GM18502 (cell line): ENCODE measurements around the gene CCM2.

Experiments used
- ATAC-seq: cut with Tn5 transposase; IDR thresholded peaks from one replicate; pipeline ENCODE4 v1.9.1; 2021; ENCODE audit warnings: mild to moderate bottlenecking; ENCODE audit not compliant: unreplicated experiment, poor library complexity

CCM2 gene

DNA sequence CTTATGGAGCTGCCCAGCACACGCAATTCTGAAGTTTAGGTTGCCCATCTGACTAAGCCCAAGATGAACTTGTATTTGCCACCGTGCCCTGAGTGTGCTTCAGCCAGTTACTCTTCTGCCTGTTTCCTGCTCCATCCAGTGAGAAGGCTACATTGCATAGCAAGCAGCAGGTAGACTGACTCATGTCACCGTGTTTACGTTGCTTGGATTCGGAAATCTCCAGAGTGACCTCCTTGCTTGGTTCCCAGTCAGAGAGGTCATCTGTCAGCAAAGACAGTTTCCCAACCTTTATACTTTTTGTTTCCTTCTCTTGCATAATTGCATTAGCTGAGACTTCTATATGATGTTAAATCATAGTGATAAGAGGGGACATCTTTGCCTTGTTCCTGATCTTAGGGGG lies 57.9 kb downstream of the CCM2 start:
- no peak for ATAC-seq

DNA sequence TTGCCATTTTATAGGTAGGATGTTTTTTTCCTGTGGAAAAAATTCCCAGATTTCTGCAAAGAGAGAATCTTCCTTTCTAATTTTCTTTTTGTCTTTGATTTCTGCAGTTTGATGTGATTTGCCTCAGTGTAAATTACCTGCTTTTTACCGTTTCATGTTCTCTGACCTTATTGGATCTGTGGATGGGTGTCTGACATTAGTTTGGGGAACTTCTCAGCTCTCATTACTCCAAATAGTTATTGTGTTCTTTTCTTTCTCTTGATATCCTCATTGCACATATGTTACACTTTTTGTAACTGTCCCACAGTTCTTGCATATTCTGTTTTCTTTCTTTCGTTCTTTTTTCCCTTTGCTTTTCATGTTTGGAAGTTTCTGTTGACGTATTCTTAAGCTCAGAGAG lies 60.3 kb downstream of the CCM2 start:
- ATAC-seq = no peak

DNA sequence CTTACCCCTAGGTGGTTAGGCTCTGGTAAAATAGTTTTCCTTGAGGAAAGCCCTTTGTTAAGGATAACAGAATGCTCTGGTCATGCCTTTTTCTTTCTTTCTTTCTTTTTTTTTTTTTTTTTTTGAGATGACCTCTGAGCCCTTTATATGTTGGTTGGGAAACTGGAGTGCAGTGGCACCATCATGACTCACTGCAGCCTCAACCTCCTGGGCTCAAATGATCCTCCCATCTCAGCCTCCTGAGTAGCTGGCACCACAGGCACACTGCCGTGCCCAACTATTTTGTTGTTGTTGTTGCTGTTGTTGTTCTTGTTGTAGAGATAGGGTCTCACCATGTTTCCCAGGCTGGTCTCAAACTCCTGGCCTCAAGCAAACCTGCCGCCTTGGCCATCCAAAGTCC lies 61.4 kb downstream of the CCM2 start:
- ATAC-seq = no peak

GRCh38 chr7:45061806-45062425 lies 61.9 kb downstream of the CCM2 start:
- ATAC-seq = no peak

GRCh38 chr7:45064047-45064725 lies 64.2 kb downstream of the CCM2 start:
- no peak for ATAC-seq

DNA sequence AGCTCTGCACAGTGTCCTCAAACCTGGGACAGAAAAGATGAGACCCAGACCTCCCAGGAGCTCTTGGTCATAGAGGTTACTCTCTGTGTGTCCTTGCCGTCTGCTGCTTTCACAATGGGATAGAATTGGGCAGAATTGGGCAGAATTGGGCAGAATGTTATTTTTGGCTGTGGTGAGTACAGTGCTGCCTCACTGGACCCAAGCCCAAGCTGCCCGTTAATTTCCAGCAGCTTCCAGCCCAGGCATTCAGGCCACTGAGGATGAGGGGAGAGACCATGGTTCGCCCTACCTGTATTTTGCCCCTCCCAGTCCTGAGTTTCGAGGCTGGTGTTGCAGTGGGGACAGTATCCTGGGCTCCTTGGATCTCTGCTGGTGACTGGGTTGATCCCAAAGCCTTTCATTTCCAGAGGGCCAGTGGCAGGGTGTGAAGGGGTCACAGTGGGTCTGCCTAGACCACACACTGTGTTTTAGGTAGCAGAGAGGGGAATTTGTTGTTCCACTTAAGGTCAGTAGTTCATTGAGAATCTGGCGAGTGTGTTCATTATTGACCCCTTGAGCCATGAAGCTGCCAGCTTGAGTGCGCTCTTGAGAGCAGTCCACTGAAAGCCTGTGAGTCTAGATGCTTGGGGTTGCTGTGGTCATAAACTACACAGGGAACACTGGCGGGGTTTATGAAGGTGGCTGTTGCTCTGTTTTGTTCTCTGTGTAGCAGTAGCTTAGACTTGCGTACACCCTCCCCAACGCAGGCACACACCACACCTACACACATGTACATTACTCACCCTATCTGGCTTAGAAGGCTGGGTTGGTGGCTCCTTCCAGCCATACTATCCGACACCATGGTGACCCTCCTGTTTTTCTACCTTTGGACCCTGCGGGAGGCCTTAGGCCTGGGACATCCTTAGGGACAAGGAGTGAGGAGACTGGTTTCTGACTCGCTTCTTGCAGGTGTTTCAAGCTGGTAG lies 65.3 kb downstream of the CCM2 start:
- no peak for ATAC-seq

- ATAC-seq = no peak
These were observed 66.4 kb downstream of the CCM2 start for GRCh38 chr7:45066409-45066808.

- no peak for ATAC-seq
These were observed 67.6 kb downstream of the CCM2 start for GRCh38 chr7:45067582-45067981.

DNA sequence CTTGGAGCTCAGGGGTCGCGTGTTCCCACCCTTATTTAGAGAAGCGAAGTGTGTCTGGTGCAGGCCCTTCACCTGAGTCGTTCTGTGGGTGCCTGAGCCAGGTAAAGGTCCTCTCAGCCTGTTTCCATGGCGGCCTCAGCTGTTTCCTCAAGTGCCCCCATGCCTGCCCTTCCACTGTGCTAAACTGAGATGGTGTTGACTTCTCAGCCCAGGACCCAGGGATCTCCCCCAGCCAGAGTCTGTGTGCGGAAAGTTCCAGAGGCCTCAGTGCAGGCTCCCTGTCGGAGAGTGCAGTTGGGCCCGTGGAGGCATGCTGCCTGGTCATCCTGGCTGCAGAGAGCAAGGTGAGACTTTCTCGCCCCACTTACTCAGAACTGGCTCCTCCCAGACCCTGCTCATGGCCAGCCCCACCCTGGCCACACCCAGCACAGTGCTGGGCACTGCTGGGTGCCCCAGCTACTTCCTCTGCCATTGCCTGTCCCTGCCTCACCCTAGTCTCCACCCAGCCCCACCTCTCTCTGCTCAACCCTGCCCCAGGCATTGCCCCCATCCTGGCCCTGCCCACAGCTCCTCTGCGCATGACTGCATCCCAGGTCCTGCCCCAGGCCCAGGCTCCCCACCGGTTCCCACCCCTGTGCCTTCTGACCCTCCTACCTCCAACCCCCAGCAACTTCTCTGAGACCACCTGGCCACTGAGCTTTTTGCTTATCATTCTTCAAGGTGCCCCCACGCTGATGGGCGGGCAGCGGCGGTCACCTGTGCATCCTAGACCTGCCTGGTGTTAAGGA lies 68.4 kb downstream of the CCM2 start:
- no peak for ATAC-seq

DNA sequence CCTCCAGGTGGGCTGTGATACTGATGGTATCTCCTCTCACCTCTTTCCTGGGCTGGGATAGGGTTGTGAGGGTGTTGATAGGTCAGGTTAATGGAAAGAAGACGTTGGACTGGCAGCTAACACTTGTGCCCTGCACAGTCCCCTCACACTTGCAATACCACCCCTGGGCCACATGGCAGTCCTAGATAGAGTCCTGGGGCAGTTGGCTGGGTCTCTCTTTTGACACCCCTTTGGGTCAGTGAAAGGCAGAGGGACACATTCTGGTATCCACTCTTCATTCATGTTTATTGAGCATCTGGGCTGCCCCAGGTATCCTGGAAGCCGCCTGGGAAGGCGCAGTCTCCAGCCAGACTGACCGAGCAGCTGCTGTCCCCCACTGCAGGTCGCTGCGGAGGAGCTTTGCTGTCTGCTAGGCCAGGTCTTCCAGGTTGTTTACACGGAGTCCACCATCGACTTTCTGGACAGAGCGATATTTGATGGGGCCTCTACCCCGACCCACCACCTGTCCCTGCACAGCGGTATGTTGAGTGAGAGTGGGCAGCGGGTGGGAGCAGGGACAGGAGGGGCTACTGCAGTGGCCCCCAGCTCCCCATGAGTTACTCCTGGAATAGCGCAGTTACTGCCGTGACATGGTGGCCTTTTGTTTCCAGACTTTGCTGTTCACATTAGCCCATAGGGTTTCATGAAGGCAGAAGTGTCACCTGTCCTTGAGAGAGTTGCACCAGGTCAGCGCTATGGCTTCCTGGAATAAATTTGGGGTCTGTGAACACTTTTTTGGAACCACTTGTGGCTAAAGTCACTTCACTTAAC lies 69.6 kb downstream of the CCM2 start:
- no peak for ATAC-seq

DNA sequence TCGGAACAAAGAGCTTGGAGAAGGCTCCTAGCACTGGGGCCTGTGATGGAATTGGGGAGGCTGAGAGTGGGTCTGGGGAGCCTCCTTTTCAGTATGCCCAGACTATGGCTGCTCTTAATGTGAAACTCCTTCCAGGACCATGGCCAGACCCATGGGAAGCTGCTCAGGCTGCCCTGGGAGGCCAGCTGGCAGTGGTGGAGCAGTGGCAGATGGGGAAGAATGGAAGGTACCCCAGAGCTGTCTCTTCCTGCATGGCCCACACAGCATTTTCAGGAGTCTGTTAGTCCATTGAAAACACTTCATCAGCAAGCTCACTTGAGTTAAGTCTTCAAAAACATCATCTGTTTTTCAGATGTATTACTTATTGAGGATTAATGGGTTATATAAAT lies 70.2 kb downstream of the CCM2 start:
- no peak for ATAC-seq

DNA sequence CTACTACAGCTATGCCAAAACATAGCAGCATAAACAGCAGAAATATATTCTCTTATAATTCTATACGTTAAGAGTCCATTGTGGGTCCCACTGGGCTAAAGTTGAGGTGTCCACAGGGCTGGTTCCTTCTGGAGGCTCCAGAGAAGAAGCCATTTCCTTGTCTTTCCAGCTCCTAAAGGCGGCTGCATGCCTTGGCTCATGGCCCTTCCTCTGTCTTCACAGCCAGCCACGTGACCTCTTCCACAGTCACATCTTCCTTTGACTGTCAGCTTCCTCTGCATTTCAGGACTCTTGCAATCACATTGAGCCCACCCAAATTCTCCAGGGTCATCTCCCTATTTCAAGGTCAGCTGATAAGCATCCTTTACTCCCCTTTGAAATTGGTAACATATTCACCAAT lies 71.5 kb downstream of the CCM2 start:
- ATAC-seq = no peak

DNA sequence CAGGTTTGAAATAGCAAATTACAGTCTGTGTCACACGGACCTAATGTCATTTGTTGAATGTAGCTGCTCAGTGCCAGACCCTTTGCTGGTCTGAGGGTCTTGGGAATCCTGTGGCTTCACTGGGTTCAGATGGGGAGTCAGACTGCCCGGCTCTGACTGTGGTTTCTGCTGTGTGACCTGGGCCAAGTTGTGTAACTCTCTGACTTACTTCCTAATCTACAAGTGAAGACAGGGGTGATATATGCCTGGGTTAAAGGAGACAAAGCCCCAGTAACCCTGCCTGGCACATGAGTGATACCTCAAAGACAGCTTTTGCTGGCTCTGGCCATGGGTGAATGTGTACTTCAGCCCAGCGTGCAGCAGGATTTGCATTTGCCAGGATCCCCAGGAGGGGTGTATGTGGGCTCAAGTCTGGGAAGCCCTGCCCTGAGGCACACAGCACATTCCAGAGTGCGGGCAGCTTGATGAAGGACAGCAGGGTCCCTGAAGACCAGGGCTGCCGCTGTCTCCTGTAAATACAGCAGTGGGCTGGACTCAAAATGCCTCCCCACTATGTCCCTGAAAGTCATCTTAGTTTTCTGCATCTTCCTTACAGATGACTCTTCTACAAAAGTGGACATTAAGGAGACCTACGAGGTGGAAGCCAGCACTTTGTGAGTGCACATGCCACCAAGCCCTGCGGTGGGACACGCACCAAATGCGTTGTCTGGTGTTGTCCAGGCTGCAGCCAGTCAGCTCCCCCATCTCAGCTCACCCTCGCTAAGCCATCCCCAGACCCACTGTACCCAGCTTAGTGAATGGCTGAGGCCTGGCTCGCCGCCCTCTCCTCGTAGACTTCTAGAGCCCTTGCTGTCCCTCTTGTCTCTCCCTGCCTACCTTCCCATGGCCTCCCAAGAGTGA lies 72.4 kb downstream of the CCM2 start:
- ATAC-seq = no peak

- ATAC-seq = no peak
These were observed 73.2 kb downstream of the CCM2 start for GRCh38 chr7:45073031-45073785.

GRCh38 chr7:45073786-45074527 lies 74.0 kb downstream of the CCM2 start:
- ATAC-seq = no peak

DNA sequence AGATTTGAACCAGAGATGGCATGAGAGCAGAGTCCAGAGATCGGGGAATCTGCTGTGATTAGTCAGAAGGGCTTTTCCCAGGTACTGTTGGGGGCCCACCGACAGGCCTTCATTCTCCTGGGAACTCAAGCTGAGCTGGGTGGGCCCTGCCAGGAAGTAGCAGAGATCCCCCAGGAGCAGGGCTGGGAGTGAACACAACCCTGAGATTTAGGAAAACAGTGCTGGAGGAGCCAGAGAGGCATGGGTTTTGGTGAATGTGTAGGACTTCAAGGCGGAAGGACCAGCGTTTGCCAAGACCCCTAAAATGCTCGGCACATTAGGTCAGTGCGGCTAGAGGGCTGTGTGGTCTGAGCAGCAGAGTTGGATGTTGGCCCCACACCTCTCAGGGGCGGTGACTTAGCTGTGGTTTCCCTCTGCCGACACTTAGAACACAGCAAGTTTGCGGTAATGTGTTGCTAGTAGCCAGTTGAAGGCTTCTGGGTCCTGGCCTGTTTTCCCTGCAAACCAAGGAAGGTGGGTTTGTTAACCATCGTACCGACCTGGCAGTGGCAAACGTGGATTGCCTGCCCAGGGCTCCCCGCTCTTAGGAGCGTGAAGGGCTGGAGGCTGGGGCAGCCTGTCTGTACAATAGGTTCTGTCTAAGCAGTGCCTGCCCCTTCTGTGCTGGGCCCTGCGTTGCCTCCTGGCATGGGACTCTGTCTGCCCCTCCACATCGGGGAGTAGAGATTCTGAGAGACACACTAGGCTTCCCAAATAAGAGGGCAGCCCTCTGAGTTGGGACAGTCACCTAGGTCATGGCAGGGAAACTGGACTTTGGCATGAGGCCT lies 74.7 kb downstream of the CCM2 start:
- no peak for ATAC-seq

- no peak for ATAC-seq
These were observed 75.3 kb downstream of the CCM2 start for GRCh38 chr7:45075355-45075644.
